Measurements from ENCODE around the gene BEND7.

Gene BEND7

GRCh38 chr10:13458687-13459012 lies 70.2 kb downstream of the BEND7 start:
- H3K36me3 ChIP-seq (ENCODE audit: control insufficient read depth in 1 of 2, insufficient read depth in 2 of 2, low read length in 2 of 2): peaks cover 0 to 9% of the 10 kb centered on the region in 2 experiments
- H3K27me3 ChIP-seq (ENCODE audit: insufficient read depth, low read length): no peaks in the 10 kb centered on the region
- no peak overlapping the region for H2AK5ac ChIP-seq (ENCODE audit: low read length)
- H3K9me3 ChIP-seq (ENCODE audit: insufficient read depth, low read depth, low read length): no peaks in the 10 kb centered on the region
- no peak overlapping the region for H2AFZ ChIP-seq (ENCODE audit: insufficient read depth, low read length, poor library complexity)
- H2BK5ac ChIP-seq (ENCODE audit: low read depth, low read length, poor library complexity): no peak overlapping the region
- no peak overlapping the region for H2BK12ac ChIP-seq (ENCODE audit: low read length)
- no peak for DNase-seq
- H4K91ac ChIP-seq (ENCODE audit: low read depth, low read length): no peak overlapping the region
- no peak overlapping the region for H3K23ac ChIP-seq (ENCODE audit: low read length)
- H3K4ac ChIP-seq (ENCODE audit: low read depth, low read length): no peak overlapping the region
- no peaks in the 10 kb centered on the region for H3K79me2 ChIP-seq (ENCODE audit: control insufficient read depth, insufficient read depth, low read length, poor library complexity)
- H3K4me1 ChIP-seq (ENCODE audit: control insufficient read depth in 1 of 2, insufficient read depth in 2 of 2, low read length in 2 of 2): no peaks in the 10 kb centered on the region
- no peak overlapping the region for H4K12ac ChIP-seq (ENCODE audit: low read depth, low read length)
- no peak overlapping the region for H3K27ac ChIP-seq (ENCODE audit: low read depth, low read length)
- no peak overlapping the region for H3K4me2 ChIP-seq (ENCODE audit: low read length)
- H2BK120ac ChIP-seq (ENCODE audit: insufficient read depth, low read length, poor library complexity): no peak overlapping the region
- no peak overlapping the region for H3K9ac ChIP-seq (ENCODE audit: low read length)
- no peak overlapping the region for H4K8ac ChIP-seq (ENCODE audit: low read depth, low read length)
- H3K18ac ChIP-seq (ENCODE audit: low read length): no peak overlapping the region
- H3K14ac ChIP-seq (ENCODE audit: low read length): no peak overlapping the region
- no peaks in the 10 kb centered on the region for H3K79me1 ChIP-seq (ENCODE audit: low read length)
- no peak overlapping the region for H3K4me3 ChIP-seq (ENCODE audit: low read depth, low read length)
- whole genome bisulfite sequencing (ENCODE audit: extremely low coverage, insufficient coverage, insufficient read length): no CpG with 5 or more reads among the region's 4 CpGs

DNA sequence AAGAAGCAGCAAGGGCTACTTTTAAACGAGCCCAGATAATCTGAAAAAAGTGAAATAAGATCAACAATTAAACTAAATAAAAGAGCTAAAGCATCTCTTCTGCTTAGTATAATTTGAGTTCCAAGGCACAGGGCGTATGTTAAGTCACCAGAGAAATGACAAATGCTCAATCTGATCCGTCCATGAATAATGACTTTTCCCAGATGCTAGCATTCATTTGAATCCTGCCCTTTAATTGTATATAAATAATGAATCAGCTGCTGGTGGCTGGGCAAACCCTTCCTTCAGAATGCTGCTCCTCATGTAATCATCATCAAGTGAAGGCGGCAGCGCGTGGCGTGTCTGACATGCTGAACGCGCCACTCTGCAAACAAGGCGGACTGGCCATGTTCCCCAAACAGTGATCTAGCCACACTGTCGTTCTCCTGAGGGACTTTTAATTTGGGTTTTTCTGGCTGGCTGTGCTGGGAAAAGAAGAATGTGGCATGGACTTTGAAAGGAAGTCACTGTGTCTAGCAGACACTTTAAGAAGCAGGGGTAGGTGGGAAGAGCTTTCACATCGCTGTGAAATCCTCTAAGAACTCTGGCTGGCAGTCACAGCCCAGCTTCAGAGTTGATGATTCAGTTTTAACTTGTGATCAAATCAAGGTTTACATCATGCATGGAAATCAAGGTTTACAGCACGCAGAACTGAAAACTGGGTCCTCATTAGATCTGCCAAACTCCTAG lies 70.7 kb downstream of the BEND7 start:
- H2BK5ac ChIP-seq (ENCODE audit: low read depth, low read length, poor library complexity): no peak overlapping the region

DNA sequence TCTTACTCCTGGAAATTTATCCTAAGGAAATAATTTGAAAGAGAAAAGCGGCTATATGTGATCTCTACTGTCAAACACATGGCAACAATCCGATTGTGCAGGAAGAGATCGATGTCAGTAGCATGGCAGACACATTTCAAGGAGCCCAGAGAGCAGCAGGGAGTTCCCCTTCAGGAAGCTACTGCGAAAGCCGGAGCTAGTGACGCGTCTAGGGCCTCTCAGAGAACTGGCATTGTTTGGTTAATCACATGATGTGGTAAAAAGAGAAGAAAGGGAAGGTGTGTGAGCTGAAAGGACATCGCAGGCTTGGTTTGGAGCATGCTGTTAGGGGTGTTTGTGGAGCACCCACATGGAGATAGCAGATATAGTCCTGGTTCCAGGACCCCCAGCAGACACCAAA lies 74.9 kb downstream of the BEND7 start:
- Histone ChIP-seq H2AK5ac (ENCODE audit: low read length) (no peak overlapping the region), H2AFZ (ENCODE audit: insufficient read depth, low read length, poor library complexity) (no peak overlapping the region), H3K4me3 (ENCODE audit: low read depth, low read length) (no peak overlapping the region), H3K27me3 (ENCODE audit: insufficient read depth, low read length) (no peaks in the 10 kb centered on the region), H3K9ac (ENCODE audit: low read length) (no peak overlapping the region), H3K4me1 (ENCODE audit: control insufficient read depth in 1 of 2, insufficient read depth in 2 of 2, low read length in 2 of 2) (no peaks in the 10 kb centered on the region), H3K4ac (ENCODE audit: low read depth, low read length) (no peak overlapping the region), H4K12ac (ENCODE audit: low read depth, low read length) (no peak overlapping the region), H3K4me2 (ENCODE audit: low read length) (no peak overlapping the region), H3K23ac (ENCODE audit: low read length) (no peak overlapping the region), H4K91ac (ENCODE audit: low read depth, low read length) (no peak overlapping the region), H4K8ac (ENCODE audit: low read depth, low read length) (no peak overlapping the region), H3K18ac (ENCODE audit: low read length) (no peak overlapping the region), H3K79me2 (ENCODE audit: control insufficient read depth, insufficient read depth, low read length, poor library complexity) (no peaks in the 10 kb centered on the region), H3K36me3 (ENCODE audit: control insufficient read depth in 1 of 2, insufficient read depth in 2 of 2, low read length in 2 of 2) (peaks cover 0 to 7% of the 10 kb centered on the region in 2 experiments), H2BK12ac (ENCODE audit: low read length) (no peak overlapping the region), H3K14ac (ENCODE audit: low read length) (no peak overlapping the region), H2BK120ac (ENCODE audit: insufficient read depth, low read length, poor library complexity) (no peak overlapping the region), H3K27ac (ENCODE audit: low read depth, low read length) (no peak overlapping the region), H3K79me1 (ENCODE audit: low read length) (no peaks in the 10 kb centered on the region), H2BK5ac (ENCODE audit: low read depth, low read length, poor library complexity) (no peak overlapping the region), H3K9me3 (ENCODE audit: insufficient read depth, low read depth, low read length) (no peaks in the 10 kb centered on the region)
- DNase-seq: no peak
- no CpG with 5 or more reads among the region's 8 CpGs for WGBS (ENCODE audit: extremely low coverage, insufficient coverage, insufficient read length)

More for the DNA sequence above, 70.7 kb downstream of the BEND7 start:
- DNase-seq: no peak
- H3K9me3 ChIP-seq (ENCODE audit: insufficient read depth, low read depth, low read length): no peaks in the 10 kb centered on the region
- H3K36me3 ChIP-seq (ENCODE audit: control insufficient read depth in 1 of 2, insufficient read depth in 2 of 2, low read length in 2 of 2): peaks cover 0 to 9% of the 10 kb centered on the region in 2 experiments
- H3K4ac ChIP-seq (ENCODE audit: low read depth, low read length): no peak overlapping the region
- H3K79me2 ChIP-seq (ENCODE audit: control insufficient read depth, insufficient read depth, low read length, poor library complexity): no peaks in the 10 kb centered on the region
- no peak overlapping the region for H2AK5ac ChIP-seq (ENCODE audit: low read length)
- WGBS (ENCODE audit: extremely low coverage, insufficient coverage, insufficient read length): no CpG with 5 or more reads among the region's 13 CpGs
- no peak overlapping the region for H3K14ac ChIP-seq (ENCODE audit: low read length)
- H3K4me3 ChIP-seq (ENCODE audit: low read depth, low read length): no peak overlapping the region
- no peak overlapping the region for H4K8ac ChIP-seq (ENCODE audit: low read depth, low read length)
- no peak overlapping the region for H3K9ac ChIP-seq (ENCODE audit: low read length)
- H2BK120ac ChIP-seq (ENCODE audit: insufficient read depth, low read length, poor library complexity): no peak overlapping the region
- no peak overlapping the region for H3K4me2 ChIP-seq (ENCODE audit: low read length)
- H4K12ac ChIP-seq (ENCODE audit: low read depth, low read length): no peak overlapping the region
- no peak overlapping the region for H2BK12ac ChIP-seq (ENCODE audit: low read length)
- no peak overlapping the region for H3K23ac ChIP-seq (ENCODE audit: low read length)
- H3K79me1 ChIP-seq (ENCODE audit: low read length): no peaks in the 10 kb centered on the region
- no peak overlapping the region for H3K27ac ChIP-seq (ENCODE audit: low read depth, low read length)
- no peak overlapping the region for H2AFZ ChIP-seq (ENCODE audit: insufficient read depth, low read length, poor library complexity)
- H4K91ac ChIP-seq (ENCODE audit: low read depth, low read length): no peak overlapping the region
- H3K18ac ChIP-seq (ENCODE audit: low read length): no peak overlapping the region
- no peaks in the 10 kb centered on the region for H3K27me3 ChIP-seq (ENCODE audit: insufficient read depth, low read length)
- no peaks in the 10 kb centered on the region for H3K4me1 ChIP-seq (ENCODE audit: control insufficient read depth in 1 of 2, insufficient read depth in 2 of 2, low read length in 2 of 2)

DNA sequence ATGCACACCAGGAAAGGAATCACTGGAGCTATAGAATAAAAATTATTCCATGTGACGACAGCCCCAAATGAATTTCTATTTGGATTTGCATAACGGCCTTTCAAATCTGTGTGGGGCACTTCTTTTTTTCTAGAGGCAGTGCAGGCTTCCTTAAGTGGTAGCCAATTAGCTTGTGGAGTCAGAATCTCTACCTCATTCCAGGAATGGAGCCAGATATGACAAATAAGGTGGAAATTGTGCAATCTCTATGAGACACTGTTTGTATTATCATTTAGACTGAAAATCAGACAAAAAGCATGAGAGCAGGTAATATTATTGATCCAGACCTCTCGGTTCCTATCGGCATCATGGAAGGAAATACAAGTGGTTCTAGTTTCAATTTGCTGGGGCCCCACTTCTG lies 78.7 kb downstream of the BEND7 start:
- H3K79me2 ChIP-seq (ENCODE audit: control insufficient read depth, insufficient read depth, low read length, poor library complexity): no peaks in the 10 kb centered on the region
- H3K36me3 ChIP-seq (ENCODE audit: control insufficient read depth in 1 of 2, insufficient read depth in 2 of 2, low read length in 2 of 2): peaks cover 4 to 22% of the 10 kb centered on the region in 2 experiments
- no CpG with 5 or more reads among the region's 4 CpGs for WGBS (ENCODE audit: extremely low coverage, insufficient coverage, insufficient read length)
- no peak overlapping the region for H3K4me2 ChIP-seq (ENCODE audit: low read length)
- no peak overlapping the region for H3K23ac ChIP-seq (ENCODE audit: low read length)
- no peak overlapping the region for H2AK5ac ChIP-seq (ENCODE audit: low read length)
- H3K14ac ChIP-seq (ENCODE audit: low read length): no peak overlapping the region
- no peak overlapping the region for H3K4ac ChIP-seq (ENCODE audit: low read depth, low read length)
- H3K9me3 ChIP-seq (ENCODE audit: insufficient read depth, low read depth, low read length): no peaks in the 10 kb centered on the region
- H4K8ac ChIP-seq (ENCODE audit: low read depth, low read length): no peak overlapping the region
- no peak overlapping the region for H4K91ac ChIP-seq (ENCODE audit: low read depth, low read length)
- H2BK5ac ChIP-seq (ENCODE audit: low read depth, low read length, poor library complexity): no peak overlapping the region
- H3K27me3 ChIP-seq (ENCODE audit: insufficient read depth, low read length): no peaks in the 10 kb centered on the region
- H3K18ac ChIP-seq (ENCODE audit: low read length): no peak overlapping the region
- H3K27ac ChIP-seq (ENCODE audit: low read depth, low read length): no peak overlapping the region
- no peak overlapping the region for H3K4me3 ChIP-seq (ENCODE audit: low read depth, low read length)
- peak in 1 of 2 donors; percentile 42 for DNase-seq
- no peak overlapping the region for H2BK12ac ChIP-seq (ENCODE audit: low read length)
- no peak overlapping the region for H2BK120ac ChIP-seq (ENCODE audit: insufficient read depth, low read length, poor library complexity)
- no peak overlapping the region for H3K9ac ChIP-seq (ENCODE audit: low read length)
- no peak overlapping the region for H2AFZ ChIP-seq (ENCODE audit: insufficient read depth, low read length, poor library complexity)
- no peaks in the 10 kb centered on the region for H3K79me1 ChIP-seq (ENCODE audit: low read length)
- no peak overlapping the region for H4K12ac ChIP-seq (ENCODE audit: low read depth, low read length)
- H3K4me1 ChIP-seq (ENCODE audit: control insufficient read depth in 1 of 2, insufficient read depth in 2 of 2, low read length in 2 of 2): no peaks in the 10 kb centered on the region

Measured in trophoblast cell (in vitro differentiated cells and primary cell).